ENCODE data around the gene ISL1.

The ISL1 gene

GRCh38 chr5:51373880-51374523 lies 9.2 kb upstream of the ISL1 start:
- no peaks in the 10 kb centered on the region for H3K79me2 ChIP-seq (ENCODE audit: insufficient read depth, low read length)
- H3K36me3 ChIP-seq (ENCODE audit: low read length): no peaks in the 10 kb centered on the region
- H4K20me1 ChIP-seq (ENCODE audit: low read depth, low read length): no peaks in the 10 kb centered on the region
- H3K9ac ChIP-seq (ENCODE audit: low read length): no peak overlapping the region
- H3K4me3 ChIP-seq (ENCODE audit: insufficient read depth, low read length, poor library complexity, severe bottlenecking): no peak overlapping the region
- H3K9me2 ChIP-seq (replicated peaks; ENCODE audit: insufficient read depth, low read length): no peaks in the 10 kb centered on the region
- no peaks in the 10 kb centered on the region for H3F3A ChIP-seq (ENCODE audit: insufficient read depth)
- H3K27ac ChIP-seq (ENCODE audit: low read depth, low read length): no peak overlapping the region
- H2AFZ ChIP-seq (ENCODE audit: low read depth, low read length, severe bottlenecking): no peak overlapping the region
- TF ChIP-seq EZH2phosphoT487 (conservative IDR thresholded peaks at IDR 0.05; ENCODE audit: low read length) (no peak), CTCF (IDR thresholded peaks at IDR 0.05; ENCODE audit: insufficient read depth, low read length, poor library complexity, severe bottlenecking) (no peak)
- no peaks in the 10 kb centered on the region for H3K9me3 ChIP-seq (ENCODE audit: insufficient read depth, low read length)
- H3K4me2 ChIP-seq (ENCODE audit: low read depth, low read length, poor library complexity, severe bottlenecking): no peak overlapping the region
- H3K27me3 ChIP-seq (ENCODE audit: low read length): no peaks in the 10 kb centered on the region

GRCh38 chr5:51375084-51375483 lies 8.2 kb upstream of the ISL1 start:
- Histone ChIP-seq H3K27ac (ENCODE audit: low read depth, low read length) (no peak overlapping the region), H3F3A (ENCODE audit: insufficient read depth) (no peaks in the 10 kb centered on the region), H4K20me1 (ENCODE audit: low read depth, low read length) (no peaks in the 10 kb centered on the region), H2AFZ (ENCODE audit: low read depth, low read length, severe bottlenecking) (no peak overlapping the region), H3K9me3 (ENCODE audit: insufficient read depth, low read length) (no peaks in the 10 kb centered on the region), H3K4me3 (ENCODE audit: insufficient read depth, low read length, poor library complexity, severe bottlenecking) (no peak overlapping the region), H3K9ac (ENCODE audit: low read length) (no peak overlapping the region), H3K36me3 (ENCODE audit: low read length) (no peaks in the 10 kb centered on the region), H3K27me3 (ENCODE audit: low read length) (no peaks in the 10 kb centered on the region), H3K79me2 (ENCODE audit: insufficient read depth, low read length) (no peaks in the 10 kb centered on the region), H3K9me2 (replicated peaks; ENCODE audit: insufficient read depth, low read length) (no peaks in the 10 kb centered on the region), H3K4me2 (ENCODE audit: low read depth, low read length, poor library complexity, severe bottlenecking) (no peak overlapping the region)
- TF ChIP-seq EZH2phosphoT487 (conservative IDR thresholded peaks at IDR 0.05; ENCODE audit: low read length): no peak
- no peak for TF ChIP-seq CTCF (IDR thresholded peaks at IDR 0.05; ENCODE audit: insufficient read depth, low read length, poor library complexity, severe bottlenecking)

GRCh38 chr5:51376509-51376908 lies 6.7 kb upstream of the ISL1 start:
- Histone ChIP-seq H3K4me3 (ENCODE audit: insufficient read depth, low read length, poor library complexity, severe bottlenecking) (no peak overlapping the region), H3K27me3 (ENCODE audit: low read length) (no peaks in the 10 kb centered on the region), H3F3A (ENCODE audit: insufficient read depth) (no peaks in the 10 kb centered on the region), H3K4me2 (ENCODE audit: low read depth, low read length, poor library complexity, severe bottlenecking) (no peak overlapping the region), H2AFZ (ENCODE audit: low read depth, low read length, severe bottlenecking) (no peak overlapping the region), H3K9me2 (replicated peaks; ENCODE audit: insufficient read depth, low read length) (no peaks in the 10 kb centered on the region), H3K27ac (ENCODE audit: low read depth, low read length) (no peak overlapping the region), H3K9ac (ENCODE audit: low read length) (no peak overlapping the region), H3K9me3 (ENCODE audit: insufficient read depth, low read length) (no peaks in the 10 kb centered on the region), H3K79me2 (ENCODE audit: insufficient read depth, low read length) (no peaks in the 10 kb centered on the region), H3K36me3 (ENCODE audit: low read length) (no peaks in the 10 kb centered on the region), H4K20me1 (ENCODE audit: low read depth, low read length) (no peaks in the 10 kb centered on the region)
- TF ChIP-seq CTCF (IDR thresholded peaks at IDR 0.05; ENCODE audit: insufficient read depth, low read length, poor library complexity, severe bottlenecking): no peak

Data from SU-DHL-6 (cell line).